ENCODE results near the gene DEPDC5.

GRCh38 chr22:31896472-31896871, 142.7 kb downstream of the DEPDC5 start:
- TF ChIP-seq CTCF (IDR thresholded peaks at IDR 0.05) (no peak), POLR2A (IDR thresholded peaks at IDR 0.05) (no peak)

Measured in breast epithelium (tissue), 3 donors.